Embryonic facial prominence (tissue), 1 donor: ENCODE measurements around the gene BHLHE23.
"Not testable (repeated sequence)": the region's sequence is repeated elsewhere in the genome, so short reads cannot be mapped to it uniquely, and the experiment has no call there.

ENCODE experiments used
- DNase-seq: peaks from one replicate; pipeline ENCODE4 v3.0.0-alpha.2; 2016; ENCODE audit errors: extremely low spot score

BHLHE23 gene

GRCh38 chr20:62961310-62961783 lies 45.4 kb downstream of the BHLHE23 start:
- DNase-seq = no peak

DNA sequence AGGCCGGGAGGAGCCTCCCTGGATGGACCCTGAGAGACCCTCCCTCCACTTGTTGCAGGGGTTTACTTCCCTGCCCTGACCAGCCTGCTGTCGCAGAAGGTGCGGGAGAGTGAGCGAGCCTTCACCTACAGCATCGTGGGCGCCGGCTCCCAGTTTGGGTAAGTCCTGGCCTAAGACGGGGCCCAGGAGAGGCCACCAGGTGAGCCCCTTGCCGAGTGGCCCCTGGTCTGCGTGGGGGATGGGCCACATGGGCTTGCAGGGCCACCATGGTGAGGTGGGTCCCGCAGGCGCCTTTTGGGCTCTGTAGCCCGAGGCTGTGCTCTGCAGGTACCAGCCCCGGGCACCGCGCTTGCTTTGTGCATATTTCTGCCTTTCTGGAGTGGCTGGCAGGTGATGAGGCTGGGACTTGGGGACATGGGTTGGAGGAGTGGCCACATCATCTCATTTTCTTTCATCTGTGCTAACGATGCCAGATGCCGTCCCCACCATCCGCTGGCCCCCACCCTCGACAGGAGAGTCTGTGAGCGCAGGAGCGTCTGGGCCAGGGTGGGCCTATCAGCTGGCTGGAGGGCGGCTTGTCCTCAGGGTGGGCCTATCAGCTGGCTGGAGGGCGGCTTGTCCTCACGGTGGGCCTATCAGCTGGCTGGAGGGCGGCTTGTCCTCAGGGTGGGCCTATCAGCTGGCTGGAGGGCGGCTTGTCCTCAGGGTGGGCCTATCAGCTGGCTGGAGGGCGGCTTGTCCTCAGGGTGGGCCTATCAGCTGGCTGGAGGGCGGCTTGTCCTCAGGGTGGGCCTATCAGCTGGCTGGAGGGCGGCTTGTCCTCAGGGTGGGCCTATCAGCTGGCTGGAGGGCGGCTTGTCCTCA lies 46.1 kb downstream of the BHLHE23 start:
- DNase-seq = not testable (repeated sequence)

DNA sequence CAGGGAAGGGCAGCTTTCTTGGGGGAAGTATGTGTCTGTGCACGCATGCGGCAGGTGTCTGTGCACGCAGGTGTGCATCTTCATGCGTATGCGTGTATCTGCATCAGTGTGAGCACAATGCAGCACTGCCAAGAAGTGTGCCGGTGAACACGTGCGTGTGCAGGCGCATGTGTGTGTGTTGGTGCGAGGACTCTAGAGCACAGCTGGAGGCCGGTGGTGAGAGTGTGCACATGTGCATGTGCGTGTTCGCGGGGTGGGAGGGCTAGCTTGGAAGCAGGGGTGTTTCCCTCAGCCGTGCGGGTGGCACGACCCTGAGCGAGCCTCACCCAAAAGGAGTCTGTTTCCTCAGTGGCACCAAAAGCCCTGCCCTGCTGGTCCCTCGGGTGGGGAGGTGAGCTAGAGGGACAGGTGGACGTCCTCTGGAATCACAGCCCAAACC lies 46.7 kb downstream of the BHLHE23 start:
- DNase-seq = no peak

DNA sequence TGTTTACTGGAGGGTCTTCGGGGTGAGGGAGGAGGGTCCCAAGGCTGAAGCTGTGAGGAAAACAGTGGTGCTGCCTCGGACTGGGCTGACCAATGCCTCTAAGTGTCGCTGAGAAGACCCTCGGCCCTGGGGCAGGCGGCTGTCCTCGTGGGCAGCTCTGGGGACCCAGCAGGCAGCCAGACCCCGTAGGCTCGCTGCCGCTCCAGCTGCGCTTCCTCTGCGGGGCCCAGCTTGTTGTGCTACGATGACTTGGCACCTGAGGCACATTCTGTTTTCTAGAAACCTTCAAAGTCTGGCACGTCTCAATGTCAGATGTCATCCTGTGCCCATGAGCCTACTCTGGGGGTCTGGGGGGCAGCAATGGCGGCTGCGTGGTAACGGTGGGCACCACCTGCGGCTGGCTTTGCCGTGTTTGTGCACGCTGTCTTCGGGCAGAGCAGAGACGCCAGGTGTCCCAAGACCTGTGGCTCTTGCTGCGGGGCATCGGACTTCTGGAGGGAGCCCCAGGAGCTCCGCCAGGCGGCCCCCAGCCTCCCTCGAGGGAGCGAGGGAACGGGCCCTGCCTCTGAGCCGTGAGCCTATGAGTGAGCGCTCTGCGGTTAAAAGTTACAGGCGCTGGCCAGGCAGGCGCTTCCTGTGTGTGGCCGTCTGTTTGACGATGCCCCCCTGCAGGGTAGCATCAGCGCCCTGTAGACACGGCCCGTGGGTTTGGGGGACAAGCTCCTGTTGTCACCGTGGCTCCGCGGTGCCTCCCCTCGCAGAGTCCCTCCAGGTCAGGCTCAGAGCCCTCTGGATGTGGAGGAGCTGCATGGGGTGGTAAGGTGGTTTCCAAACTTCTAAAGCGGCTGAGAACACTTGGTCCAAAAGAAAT lies 47.4 kb downstream of the BHLHE23 start:
- DNase-seq = no peak

DNA sequence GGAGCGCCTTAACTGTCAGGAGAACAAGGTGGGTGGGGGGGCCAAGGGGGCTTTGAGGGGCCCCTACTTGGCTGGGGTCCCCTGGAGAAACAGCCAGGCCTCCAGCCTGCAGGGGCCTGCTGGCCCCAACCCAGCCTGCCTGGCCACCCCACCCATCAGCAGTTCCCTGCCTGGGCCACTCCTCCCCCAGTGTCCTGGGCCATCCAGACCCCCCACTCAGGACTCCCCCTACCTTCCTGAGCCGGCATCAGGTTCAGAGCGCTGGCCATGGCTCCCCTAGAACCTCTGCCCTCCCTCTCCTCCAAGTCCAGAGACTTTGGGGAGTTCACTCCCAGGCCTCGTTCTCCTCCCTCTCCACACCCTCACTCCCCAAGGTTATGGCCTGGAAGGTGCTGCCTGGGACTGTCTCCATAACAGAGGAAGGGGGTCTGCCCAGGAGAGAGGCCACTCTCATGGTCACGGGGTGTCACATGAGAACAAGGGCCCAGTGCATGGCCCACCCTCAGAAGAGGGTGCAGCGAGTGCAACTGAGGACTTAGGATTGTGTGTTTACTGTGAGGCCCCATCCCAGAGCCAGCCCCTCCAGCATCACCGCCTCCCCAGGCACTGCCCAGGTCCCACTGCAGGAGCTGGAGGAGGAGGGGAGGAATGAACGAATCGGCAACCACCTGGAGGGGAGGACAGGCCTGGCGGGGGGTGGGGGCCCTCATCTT lies 48.2 kb downstream of the BHLHE23 start:
- DNase-seq = no peak

DNA sequence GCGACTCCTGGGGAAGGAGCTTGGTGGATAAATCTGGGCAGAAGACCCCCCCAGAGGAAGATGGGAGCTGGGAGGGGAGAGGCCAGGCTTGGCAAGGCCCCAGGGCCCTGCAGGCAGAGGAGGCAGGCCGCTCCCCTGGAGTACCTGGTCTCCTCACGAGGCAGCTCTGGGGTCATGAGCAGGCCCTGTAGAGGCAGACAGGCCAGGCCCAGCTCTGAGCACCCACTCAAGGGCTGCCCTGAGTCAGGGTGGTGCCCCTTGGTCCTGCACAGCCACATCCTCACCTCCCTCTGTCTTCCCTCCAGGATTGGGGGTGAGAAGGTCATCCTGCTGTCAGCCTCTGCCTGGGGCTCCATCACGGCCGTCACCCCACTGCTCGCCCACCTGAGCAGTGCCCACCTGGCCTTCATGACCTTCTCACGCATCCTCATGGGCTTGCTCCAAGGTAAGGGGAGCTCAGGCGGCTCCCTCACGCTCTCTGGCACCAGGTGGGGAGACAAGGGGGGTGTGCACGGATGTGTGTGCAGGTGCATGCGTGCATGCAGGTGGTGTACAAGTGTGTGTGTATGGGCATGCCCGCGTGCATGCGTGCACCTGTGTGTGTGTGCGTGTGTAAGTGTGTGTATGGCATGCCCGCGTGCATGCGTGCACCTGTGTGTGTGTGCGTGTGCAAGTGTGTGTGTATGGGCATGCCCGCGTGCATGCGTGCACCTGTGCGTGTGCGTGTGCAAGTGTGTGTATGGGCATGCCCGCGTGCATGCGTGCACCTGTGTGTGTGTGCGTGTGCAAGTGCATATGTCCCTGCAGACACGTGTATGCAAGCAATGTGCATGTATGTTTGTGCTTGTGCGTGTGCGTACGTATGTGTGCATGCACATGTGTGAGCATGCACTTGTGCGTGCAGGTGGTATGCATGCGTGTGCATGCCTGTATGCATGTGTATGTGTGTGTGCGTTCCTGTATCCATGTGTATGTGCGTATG lies 49.3 kb downstream of the BHLHE23 start:
- no peak for DNase-seq

- DNase-seq = no peak
These were observed 50.2 kb downstream of the BHLHE23 start for GRCh38 chr20:62956387-62957135.
